CD4-positive, alpha-beta T cell (primary cell): ENCODE measurements around the gene CAPS. TPM values are rescaled to one million over a fixed set of nuclear protein-coding genes. Genes with fewer than 3 reads are reported as not detected.

Experiments
- ATAC-seq: fragments of 200-7000 bp; cut with Tn5 transposase; one replicate; pipeline ENCODE4 v1.10.0; 2022; ENCODE audit warnings: mild to moderate bottlenecking; ENCODE audit not compliant: poor library complexity
- CTCF ChIA-PET: fragments of 350-600 bp; sonication (Branson Sonifier 250); formaldehyde crosslinking; loops from one replicate; lab custom pipeline; 2021; ENCODE audit warnings: antibody characterized with exemption, inconsistent platforms; lab: Charles Lee
- POLR2A ChIA-PET: fragments of 350-600 bp; sonication (Branson Sonifier 250); formaldehyde crosslinking; loops from one replicate; lab custom pipeline; 2021; ENCODE audit warnings: antibody characterized with exemption, inconsistent platforms; lab: Charles Lee
- DNase-seq, 14 experiments: peaks; one replicate each; pipeline ENCODE4 v3.0.0-alpha.2; 2013 to 2020; ENCODE audit warnings: mixed read lengths in 2 of 14
- H3K27ac ChIP-seq, 2 donors: one replicate each; pipeline versions ENCODE4 v1.5.1 to v1.7.0; 2013; ENCODE audit warnings: low read length in 2 of 2, low read depth in 1 of 2, mild to moderate bottlenecking in 1 of 2
- H3K27me3 ChIP-seq, 2 experiments: 1 replicate in 1 of 2; 2 replicates in 1 of 2; pipeline versions ENCODE4 v1.6.1 to v1.7.0; 2013; ENCODE audit warnings: low read length in 2 of 2, control low read depth in 1 of 2, mild to moderate bottlenecking in 1 of 2, moderate library complexity in 1 of 2; ENCODE audit not compliant: insufficient read depth in 2 of 2, control insufficient read depth in 1 of 2
- H3K36me3 ChIP-seq: one replicate; pipeline ENCODE4 v1.6.1; 2013; ENCODE audit warnings: low read length, control low read depth; ENCODE audit not compliant: insufficient read depth
- H3K4me1 ChIP-seq: one replicate; pipeline ENCODE4 v1.6.1; 2013; ENCODE audit warnings: low read length, control low read depth; ENCODE audit not compliant: insufficient read depth
- H3K4me3 ChIP-seq: one replicate; pipeline ENCODE4 v1.5.1; 2013; ENCODE audit warnings: mild to moderate bottlenecking, low read length, moderate library complexity
- H3K9me3 ChIP-seq, 2 experiments: 1 replicate in 1 of 2; 2 replicates in 1 of 2; pipeline versions ENCODE4 v1.6.1 to v1.7.0; 2013; ENCODE audit warnings: low read length in 2 of 2, mild to moderate bottlenecking in 2 of 2, control low read depth in 1 of 2, moderate library complexity in 1 of 2; ENCODE audit not compliant: control insufficient read depth in 1 of 2, insufficient read depth in 1 of 2
- H3K27ac Mint-ChIP-seq: one replicate; pipeline ENCODE4 v1.8.0; 2020; ENCODE audit warnings: mixed read lengths
- H3K27me3 Mint-ChIP-seq: one replicate; pipeline ENCODE4 v1.8.0; 2021; ENCODE audit warnings: mixed read lengths
- H3K36me3 Mint-ChIP-seq: one replicate; pipeline ENCODE4 v1.8.0; 2021; ENCODE audit warnings: low read depth, mixed read lengths
- H3K4me1 Mint-ChIP-seq: one replicate; pipeline ENCODE4 v1.8.0; 2021; ENCODE audit warnings: low read depth, mixed read lengths
- H3K4me3 Mint-ChIP-seq: one replicate; pipeline ENCODE4 v1.8.0; 2020; ENCODE audit warnings: mild to moderate bottlenecking, mixed read lengths
- H3K9me3 Mint-ChIP-seq: one replicate; pipeline ENCODE4 v1.8.0; 2020; ENCODE audit warnings: mixed read lengths
- CTCF ChIP-seq: fragments of 200-600 bp; IDR thresholded peaks from one replicate; pipeline ENCODE4 v1.8.0; 2022; ENCODE audit warnings: antibody characterized with exemption, mild to moderate bottlenecking
- intact Hi-C, 2 experiments: fragments of 100-400 bp; cut with DNase I in 1 of 2; cut with micrococcal nuclease in 1 of 2; formaldehyde crosslinking; loops; one replicate each; pipeline versions ENCODE4 v1.15.1 to v1.9.0; 2023 to 2025; cut with DNase I, micrococcal nuclease
- total RNA-seq, 174 experiments: library from RNA in 2 of 174; stranded (reverse) in 2 of 174; gene quantifications; one replicate each; pipeline ENCODE4 v1.2.3 and lab custom pipeline; 2021 to 2026

The CAPS gene
- total RNA-seq, 2 experiments from 2014 or later = 43.2 to 44.2 TPM

GRCh38 chr19:5941673-5942072 lies 27.6 kb downstream of the CAPS start:
- TF ChIP-seq CTCF = no peak
- H3K27ac ChIP-seq = no peak overlapping the region
- ChIA-PET POLR2A (interaction anchor here (0.8 to 1.7 kb wide), 2 partner anchors 9 to 38 kb away, joined by 4 read pairs; partner anchors contain the start of genes NDUFA11 and VMAC), CTCF (interaction anchor here (1.1 kb wide), 1 partner anchor 26 kb away, joined by 3 read pairs; no protein-coding TSS in a partner anchor)
- no peaks in the 10 kb centered on the region for H3K27me3 ChIP-seq
- H3K36me3 ChIP-seq = peaks cover 53% of the 10 kb centered on the region
- Mint-ChIP-seq H3K36me3 (peaks cover 71% of the 10 kb centered on the region), H3K9me3 (no peaks in the 10 kb centered on the region), H3K27me3 (no peaks in the 10 kb centered on the region), H3K4me3 (no peak overlapping the region), H3K27ac (no peak overlapping the region), H3K4me1 (peaks cover 20% of the 10 kb centered on the region)
- no peaks in the 10 kb centered on the region for H3K9me3 ChIP-seq
- no peak overlapping the region for H3K4me3 ChIP-seq
- no peak for ATAC-seq
- peaks cover 20% of the 10 kb centered on the region for H3K4me1 ChIP-seq
- intact Hi-C loops = no loop called here
- no peak for DNase-seq

GRCh38 chr19:5943045-5943444 lies 29.0 kb downstream of the CAPS start:
- Histone ChIP-seq H3K27ac (no peak overlapping the region), H3K4me1 (peaks cover 34% of the 10 kb centered on the region), H3K9me3 (no peaks in the 10 kb centered on the region), H3K36me3 (peaks cover 48% of the 10 kb centered on the region), H3K27me3 (no peaks in the 10 kb centered on the region), H3K4me3 (no peak overlapping the region)
- DNase-seq = no peak
- Mint-ChIP-seq H3K27me3 (no peaks in the 10 kb centered on the region), H3K27ac (no peak overlapping the region), H3K9me3 (no peaks in the 10 kb centered on the region), H3K4me1 (peaks cover 30% of the 10 kb centered on the region), H3K4me3 (no peak overlapping the region), H3K36me3 (peaks cover 64% of the 10 kb centered on the region)
- POLR2A ChIA-PET = interaction anchor here (0.7 to 1.7 kb wide), 3 partner anchors 8 to 39 kb away, joined by 3 to 4 read pairs (median 3); partner anchors contain the start of genes NDUFA11 and VMAC
- CTCF ChIA-PET = interaction anchor here (0.8 kb wide), 1 partner anchor 19 kb away, joined by 3 read pairs; no protein-coding TSS in a partner anchor
- intact Hi-C loops = no loop called here
- ATAC-seq = no peak
- no peak for TF ChIP-seq CTCF

- no peaks in the 10 kb centered on the region for H3K27me3 ChIP-seq
- intact Hi-C loops = no loop called here
- peaks cover 46% of the 10 kb centered on the region for H3K36me3 ChIP-seq
- ChIA-PET CTCF (no interaction called here), POLR2A (interaction anchor here (1.2 kb wide), 1 partner anchor 8 kb away, joined by 3 read pairs; no protein-coding TSS in a partner anchor)
- Mint-ChIP-seq H3K4me3 (no peak overlapping the region), H3K27me3 (no peaks in the 10 kb centered on the region), H3K4me1 (peaks cover 35% of the 10 kb centered on the region), H3K36me3 (peaks cover 62% of the 10 kb centered on the region), H3K27ac (no peak overlapping the region), H3K9me3 (no peaks in the 10 kb centered on the region)
- peaks cover 40% of the 10 kb centered on the region for H3K4me1 ChIP-seq
- no peak for TF ChIP-seq CTCF
- H3K27ac ChIP-seq = no peak overlapping the region
- DNase-seq (no peak), ATAC-seq (no peak)
- H3K9me3 ChIP-seq = no peaks in the 10 kb centered on the region
- H3K4me3 ChIP-seq = no peak overlapping the region
Measured at GRCh38 chr19:5943623-5944022, 29.6 kb downstream of the CAPS start.
